HCT116 (cell line): ENCODE data around the gene TULP4. TPM values are rescaled to one million over a fixed set of nuclear protein-coding genes. Genes with fewer than 3 reads are reported as not detected.

Source experiments
- ATAC-seq: fragments of 200-7000 bp; cut with Tn5 transposase; 2 replicates; pipeline ENCODE4 v1.9.1; 2020; ENCODE audit warnings: mild to moderate bottlenecking, moderate library complexity
- BruUV-seq: library from RNA; stranded (reverse); fragments of 400-500 nt; replicated peaks from 2 replicates; lab custom pipeline; 2021; lab: Mats Ljungman, UMichigan
- CTCF ChIA-PET: fragments of 300-600 bp; sonication (Branson Sonifier 250); formaldehyde crosslinking; loops from one replicate; lab custom pipeline; 2021; ENCODE audit warnings: antibody characterized with exemption; lab: Charles Lee
- POLR2A ChIA-PET: fragments of 300-600, 350-600 bp; sonication (Branson Sonifier 250); formaldehyde crosslinking; loops from one replicate; lab custom pipeline; 2021; ENCODE audit warnings: antibody characterized with exemption; lab: Charles Lee
- RAD21 ChIA-PET, 2 experiments: fragments of 300-600 bp; sonication (Branson Sonifier 250); formaldehyde crosslinking; loops; one replicate each; lab custom pipeline; 2023; ENCODE audit warnings: low total read pairs in 2 of 2; ENCODE audit not compliant: uncharacterized antibody in 2 of 2, unreplicated experiment in 2 of 2, low non-redundant PET in 1 of 2; lab: Charles Lee
- DNase-seq: peaks from one replicate; pipeline ENCODE4 v3.0.0-alpha.2; 2010; ENCODE audit warnings: low read depth, low spot score
- H2AFZ ChIP-seq: fragments of 200-600 bp; shearing (Covaris generic), sonication (generic); 2 replicates; pipeline ENCODE4 v1.6.1; 2017; ENCODE audit warnings: low read depth, mixed run types, mixed read lengths, antibody characterized with exemption, low read length; ENCODE audit not compliant: poor library complexity, severe bottlenecking
- H3K27ac ChIP-seq: 2 replicates; pipeline ENCODE4 v1.5.1; 2012; ENCODE audit warnings: low read depth, low read length
- H3K27me3 ChIP-seq: fragments of 200-600 bp; sonication (generic); 2 replicates; pipeline ENCODE4 v1.6.1; 2016; ENCODE audit warnings: mixed run types, low read length, mixed read lengths; ENCODE audit not compliant: insufficient read depth
- H3K36me3 ChIP-seq, 2 experiments: fragments of 200-500 bp in 1 of 2; fragments of 200-600 bp in 1 of 2; sonication (Bioruptor generic) in 1 of 2; sonication (generic) in 1 of 2; 2 replicates each; pipeline versions ENCODE4 v1.5.1 to v1.6.1; 2014 to 2016; ENCODE audit warnings: low read length in 2 of 2, inconsistent platforms in 1 of 2, mixed read lengths in 1 of 2, mixed run types in 1 of 2; ENCODE audit not compliant: insufficient read depth in 2 of 2, control insufficient read depth in 1 of 2
- H3K4me1 ChIP-seq, 2 experiments: fragments of 200-600 bp in 1 of 2; sonication (generic) in 1 of 2; 2 replicates each; pipeline versions ENCODE4 v1.5.1 to v1.6.1; 2012 to 2017; ENCODE audit warnings: low read length in 2 of 2, inconsistent platforms in 1 of 2, mild to moderate bottlenecking in 1 of 2, mixed read lengths in 1 of 2, mixed run types in 1 of 2, moderate library complexity in 1 of 2; ENCODE audit not compliant: insufficient read depth in 2 of 2, control insufficient read depth in 1 of 2
- H3K4me2 ChIP-seq: fragments of 200-600 bp; sonication (generic); 2 replicates; pipeline ENCODE4 v1.6.1; 2017; ENCODE audit warnings: mixed run types, low read length, mixed read lengths
- H3K4me3 ChIP-seq, 2 experiments: fragments of 200-600 bp in 1 of 2; sonication (generic) in 1 of 2; replicated peaks in 1 of 2; 2 replicates each; pipeline ENCODE4 v1.5.1; 2011 to 2016; ENCODE audit warnings: low read length in 2 of 2, control low read depth in 1 of 2, low read depth in 1 of 2, mild to moderate bottlenecking in 1 of 2, mixed read lengths in 1 of 2, mixed run types in 1 of 2
- H3K79me2 ChIP-seq: fragments of 200-600 bp; sonication (generic); 2 replicates; pipeline ENCODE4 v1.6.1; 2017; ENCODE audit warnings: mild to moderate bottlenecking, mixed run types, low read length, moderate library complexity, mixed read lengths; ENCODE audit not compliant: insufficient read depth
- H3K9ac ChIP-seq: fragments of 200-600 bp; sonication (generic); 2 replicates; pipeline ENCODE4 v1.6.1; 2016; ENCODE audit warnings: low read length, mixed read lengths
- H3K9me2 ChIP-seq: fragments of 200-600 bp; sonication (generic), shearing (Covaris generic); 2 replicates; pipeline ENCODE4 v1.6.1; 2017; ENCODE audit warnings: mixed run types, mild to moderate bottlenecking, moderate library complexity; ENCODE audit not compliant: insufficient read depth
- H3K9me3 ChIP-seq, 2 experiments: fragments of 200-500 bp in 1 of 2; fragments of 200-600 bp in 1 of 2; sonication (Bioruptor generic) in 1 of 2; sonication (generic) in 1 of 2; 2 replicates each; pipeline ENCODE4 v1.6.1; 2014 to 2017; ENCODE audit warnings: low read length in 2 of 2, mixed read lengths in 2 of 2, inconsistent platforms in 1 of 2, low read depth in 1 of 2, mild to moderate bottlenecking in 1 of 2, mixed run types in 1 of 2, moderate library complexity in 1 of 2; ENCODE audit not compliant: control insufficient read depth in 1 of 2, insufficient read depth in 1 of 2
- H4K20me1 ChIP-seq: fragments of 200-600 bp; sonication (generic), shearing (Covaris generic); 2 replicates; pipeline ENCODE4 v1.6.1; 2017; ENCODE audit warnings: mixed run types, mild to moderate bottlenecking, moderate library complexity; ENCODE audit not compliant: insufficient read depth
- ATF3 ChIP-seq: IDR thresholded peaks from 2 replicates; pipeline ENCODE4 v1.6.1; 2012
- CBX3 ChIP-seq: IDR thresholded peaks from 2 replicates; pipeline ENCODE4 v1.6.1; 2012; ENCODE audit warnings: low read depth
- CTCF ChIP-seq, 3 experiments: fragments of 200-600 bp in 1 of 3; sonication (generic) in 1 of 3; IDR thresholded peaks in 2 of 3; conservative IDR thresholded peaks in 1 of 3; 2 replicates each; pipeline ENCODE4 v1.5.1; 2012 to 2017; ENCODE audit warnings: low read depth in 2 of 3, low read length in 2 of 3, antibody characterized with exemption in 1 of 3, borderline replicate concordance in 1 of 3, control low read depth in 1 of 3, mild to moderate bottlenecking in 1 of 3, mixed read lengths in 1 of 3, mixed run types in 1 of 3, moderate library complexity in 1 of 3; ENCODE audit not compliant: insufficient read depth in 1 of 3
- ELF1 ChIP-seq: IDR thresholded peaks from 2 replicates; pipeline ENCODE4 v1.6.1; 2012; ENCODE audit warnings: low read depth, borderline replicate concordance
- EZH2 ChIP-seq: fragments of 200-600 bp; sonication (generic); IDR thresholded peaks from 2 replicates; pipeline ENCODE4 v1.6.1; 2017; ENCODE audit warnings: antibody characterized with exemption, mixed run types
- EZH2phosphoT487 ChIP-seq: fragments of 200-600 bp; IDR thresholded peaks from 2 replicates; pipeline ENCODE4 v1.6.1; 2018; ENCODE audit warnings: antibody characterized with exemption, borderline replicate concordance
- FOSL1 ChIP-seq: IDR thresholded peaks from 2 replicates; pipeline ENCODE4 v1.6.1; 2012; ENCODE audit warnings: low read depth
- JUND ChIP-seq: IDR thresholded peaks from 2 replicates; pipeline ENCODE4 v1.6.1; 2012
- RAD21 ChIP-seq: IDR thresholded peaks from 2 replicates; pipeline ENCODE4 v1.6.1; 2012; ENCODE audit warnings: low read depth, mild to moderate bottlenecking
- REST ChIP-seq: IDR thresholded peaks from 2 replicates; pipeline ENCODE4 v1.6.1; 2012; ENCODE audit warnings: low read depth
- SIN3A ChIP-seq: IDR thresholded peaks from 2 replicates; pipeline ENCODE4 v1.6.1; 2012; ENCODE audit warnings: low read depth
- SRF ChIP-seq: IDR thresholded peaks from 2 replicates; pipeline ENCODE4 v1.6.1; 2012; ENCODE audit warnings: low read depth
- TCF7L2 ChIP-seq: IDR thresholded peaks from 2 replicates; pipeline ENCODE4 v1.7.0; 2011; ENCODE audit warnings: borderline replicate concordance, inconsistent platforms; ENCODE audit not compliant: insufficient read depth, insufficient read length; ENCODE audit errors: extremely low read depth
- YY1 ChIP-seq: IDR thresholded peaks from 2 replicates; pipeline ENCODE4 v1.6.1; 2011; ENCODE audit warnings: low read length, low read depth, moderate library complexity, mild to moderate bottlenecking; ENCODE audit not compliant: insufficient replicate concordance; ENCODE audit errors: extremely low read depth
- ZFX ChIP-seq: fragments of 450-650 bp; IDR thresholded peaks from 2 replicates; pipeline ENCODE4 v1.6.1; 2017
- ZNF274 ChIP-seq: fragments of 200-500 bp; sonication (Bioruptor generic); IDR thresholded peaks from 2 replicates; pipeline ENCODE4 v1.6.1; 2014; ENCODE audit warnings: mild to moderate bottlenecking, low read depth, low read length, inconsistent platforms
- intact Hi-C: fragments of 100-400 bp; cut with micrococcal nuclease; formaldehyde crosslinking; loops from 2 replicates; pipeline ENCODE4 v1.10.0; 2022
- total RNA-seq: library from RNA; stranded (reverse); gene quantifications from one replicate; pipeline ENCODE4 v1.2.1, GENCODE V29; 2021; ENCODE audit not compliant: unreplicated experiment

The TULP4 gene
- total RNA-seq, 1 experiment from 2014 or later = 70.8 TPM

- H2AFZ ChIP-seq = no peak overlapping the region
- H4K20me1 ChIP-seq = no peaks in the 10 kb centered on the region
- intact Hi-C loops = no loop called here
- ATAC-seq (no peak), DNase-seq (no peak)
- BruUV-seq = no TSS peak
- H3K4me3 ChIP-seq = no peak overlapping the region
- no peaks in the 10 kb centered on the region for H3K79me2 ChIP-seq
- ChIA-PET POLR2A (no interaction called here), CTCF (no interaction called here), RAD21 (no interaction called here)
- H3K27me3 ChIP-seq = no peaks in the 10 kb centered on the region
- no peaks in the 10 kb centered on the region for H3K9me2 ChIP-seq
- H3K36me3 ChIP-seq = 0 out of 4 replicates have a peak, but pooled peaks cover 0 to 2% of the 10 kb centered on the region in 2 experiments
- no peaks in the 10 kb centered on the region for H3K9me3 ChIP-seq
- H3K4me1 ChIP-seq = no peaks in the 10 kb centered on the region
- no peak overlapping the region for H3K27ac ChIP-seq
- no peak overlapping the region for H3K4me2 ChIP-seq
- TF ChIP-seq REST (no peak), RAD21 (no peak), EZH2phosphoT487 (no peak)
- H3K9ac ChIP-seq = no peak overlapping the region
These were observed 136.6 kb downstream of the TULP4 start for GRCh38 chr6:158448856-158449255.

GRCh38 chr6:158452191-158452590 is 139.9 kb downstream of the TULP4 start:
- no peak overlapping the region for H3K9ac ChIP-seq
- H3K4me1 ChIP-seq = no peaks in the 10 kb centered on the region
- no peaks in the 10 kb centered on the region for H3K79me2 ChIP-seq
- H3K36me3 ChIP-seq = 0 out of 4 replicates have a peak, but pooled peaks cover 0 to 2% of the 10 kb centered on the region in 2 experiments
- no peaks in the 10 kb centered on the region for H3K9me2 ChIP-seq
- ATAC-seq (no peak), DNase-seq (no peak)
- intact Hi-C loops = no loop called here
- H3K9me3 ChIP-seq = no peaks in the 10 kb centered on the region
- H3K27ac ChIP-seq = no peak overlapping the region
- RAD21 ChIA-PET = no interaction called here
- H4K20me1 ChIP-seq = no peaks in the 10 kb centered on the region; the same call in 1 of the 2 replicates
- no TSS peak for BruUV-seq
- CTCF ChIA-PET = no interaction called here
- H3K27me3 ChIP-seq = no peaks in the 10 kb centered on the region
- no peak overlapping the region for H3K4me3 ChIP-seq
- POLR2A ChIA-PET = no interaction called here
- no peak overlapping the region for H2AFZ ChIP-seq
- no peak overlapping the region for H3K4me2 ChIP-seq
- TF ChIP-seq JUND (no peak), SIN3A (no peak), YY1 (no peak), CBX3 (no peak), ATF3 (no peak), ZFX (no peak), CTCF (IDR thresholded peaks at IDR 0.05 in 2 of 3, conservative IDR thresholded peaks at IDR 0.05 in 1 of 3; ENCODE audit: borderline replicate concordance in 1 of 3, insufficient read depth in 1 of 3, low read depth in 2 of 3, low read length in 2 of 3) (no peak), EZH2 (no peak), FOSL1 (no peak), ZNF274 (no peak), TCF7L2 (no peak), SRF (no peak), ELF1 (no peak), EZH2phosphoT487 (no peak)
